Measurements from ENCODE around the gene NENF.

The NENF gene

GRCh38 chr1:212413902-212414327, 18.8 kb upstream of the NENF start:
- H4K91ac ChIP-seq (ENCODE audit: low read length) = no peak overlapping the region
- no peak overlapping the region for H2BK120ac ChIP-seq (ENCODE audit: low read depth, low read length)
- H3K4me2 ChIP-seq (ENCODE audit: low read length, poor library complexity, severe bottlenecking) = peak overlapping the region; percentile 74
- H3K23ac ChIP-seq (ENCODE audit: low read length in 2 of 2) = no peak overlapping the region
- DNase-seq = peak; percentile 23
- no peak overlapping the region for H2BK5ac ChIP-seq (ENCODE audit: low read depth, low read length, poor library complexity, severe bottlenecking)
- peaks cover 7% of the 10 kb centered on the region for H3K4me1 ChIP-seq (ENCODE audit: control insufficient read depth, insufficient read depth, low read depth, low read length)
- 17% methylated on average over 21 of the region's 21 CpGs for WGBS
- H3K4ac ChIP-seq (ENCODE audit: low read depth in 1 of 2, low read length in 2 of 2) = no peak overlapping the region
- no peak overlapping the region for H2BK15ac ChIP-seq (ENCODE audit: low read depth, poor library complexity, severe bottlenecking)
- no peak overlapping the region for H3K27ac ChIP-seq (ENCODE audit: low read length, poor library complexity, severe bottlenecking)
- H2AK5ac ChIP-seq (ENCODE audit: low read length, severe bottlenecking) = no peak overlapping the region
- no peak overlapping the region for H2BK12ac ChIP-seq (ENCODE audit: low read length in 2 of 2)
- no peaks in the 10 kb centered on the region for H3K27me3 ChIP-seq (ENCODE audit: control insufficient read depth in 1 of 2, insufficient read depth in 1 of 2, low read length in 2 of 2)
- peaks cover 9 to 25% of the 10 kb centered on the region in 2 experiments for H3K36me3 ChIP-seq (ENCODE audit: control insufficient read depth in 1 of 2, insufficient read depth in 2 of 2, low read depth in 1 of 2, low read length in 2 of 2)
- no peak overlapping the region for H3K14ac ChIP-seq (ENCODE audit: low read length in 2 of 2)
- H3K9ac ChIP-seq (ENCODE audit: low read length) = peak overlapping the region; percentile 77
- peak overlapping the region; percentile 93 to 96 for H3K4me3 ChIP-seq (ENCODE audit: insufficient read depth in 1 of 2, low read depth in 1 of 2, low read length in 2 of 2)
- H2AFZ ChIP-seq (ENCODE audit: low read depth, low read length) = peak overlapping the region; percentile 93
- peaks cover 25% of the 10 kb centered on the region for H3K79me1 ChIP-seq (replicated peaks; ENCODE audit: low read length, poor library complexity, severe bottlenecking)
- H4K8ac ChIP-seq (ENCODE audit: low read length) = no peak overlapping the region
- H3K9me3 ChIP-seq (ENCODE audit: control insufficient read depth, low read length) = no peaks in the 10 kb centered on the region
- H3K18ac ChIP-seq (ENCODE audit: low read depth in 1 of 2, low read length in 2 of 2) = no peak overlapping the region

- Histone ChIP-seq H3K4me3 (ENCODE audit: insufficient read depth in 1 of 2, low read depth in 1 of 2, low read length in 2 of 2) (peak within 1 kb of the TSS; percentile 93 to 96), H2BK15ac (ENCODE audit: low read depth, poor library complexity, severe bottlenecking) (no peak within 1 kb of the TSS), H2BK5ac (ENCODE audit: low read depth, low read length, poor library complexity, severe bottlenecking) (no peak within 1 kb of the TSS), H4K91ac (ENCODE audit: low read length) (peak within 1 kb of the TSS; percentile 15), H3K27me3 (ENCODE audit: control insufficient read depth in 1 of 2, insufficient read depth in 1 of 2, low read length in 2 of 2) (no peaks in the 10 kb centered on the region), H3K79me1 (replicated peaks; ENCODE audit: low read length, poor library complexity, severe bottlenecking) (peaks cover 25% of the 10 kb centered on the region), H4K8ac (ENCODE audit: low read length) (peak within 1 kb of the TSS; percentile 33), H2AFZ (ENCODE audit: low read depth, low read length) (peak within 1 kb of the TSS; percentile 93), H3K9me3 (ENCODE audit: control insufficient read depth, low read length) (no peaks in the 10 kb centered on the region), H3K4me1 (ENCODE audit: control insufficient read depth, insufficient read depth, low read depth, low read length) (peaks cover 7% of the 10 kb centered on the region), H2AK5ac (ENCODE audit: low read length, severe bottlenecking) (no peak within 1 kb of the TSS), H3K4ac (ENCODE audit: low read depth in 1 of 2, low read length in 2 of 2) (peak within 1 kb of the TSS; percentile 63 to 66), H3K27ac (ENCODE audit: low read length, poor library complexity, severe bottlenecking) (no peak within 1 kb of the TSS), H2BK12ac (ENCODE audit: low read length in 2 of 2) (peak within 1 kb of the TSS in 1 of 2 experiments; percentile 37), H2BK120ac (ENCODE audit: low read depth, low read length) (no peak within 1 kb of the TSS), H3K9ac (ENCODE audit: low read length) (peak within 1 kb of the TSS; percentile 77), H3K14ac (ENCODE audit: low read length in 2 of 2) (peak within 1 kb of the TSS in 1 of 2 experiments; percentile 53), H3K18ac (ENCODE audit: low read depth in 1 of 2, low read length in 2 of 2) (peak within 1 kb of the TSS; percentile 58 to 82), H3K4me2 (ENCODE audit: low read length, poor library complexity, severe bottlenecking) (peak within 1 kb of the TSS; percentile 74), H3K23ac (ENCODE audit: low read length in 2 of 2) (peak within 1 kb of the TSS in 1 of 2 experiments; percentile 77), H3K36me3 (ENCODE audit: control insufficient read depth in 1 of 2, insufficient read depth in 2 of 2, low read depth in 1 of 2, low read length in 2 of 2) (peaks cover 9 to 19% of the 10 kb centered on the region in 2 experiments)
- WGBS = under 1% methylated on average over 74 of the region's 74 CpGs
- peak; percentile 92 for DNase-seq
Measured at GRCh38 chr1:212414328-212415106, 18.2 kb upstream of the NENF start, which contains the start of gene PACC1. TSS of gene PACC1 (minus strand) at chr1:212414886. CDS start at chr1:212414757, 129 bp downstream.

GRCh38 chr1:212415107-212415841, 17.4 kb upstream of the NENF start:
- Histone ChIP-seq H3K9me3 (ENCODE audit: control insufficient read depth, low read length) (no peaks in the 10 kb centered on the region), H3K79me1 (replicated peaks; ENCODE audit: low read length, poor library complexity, severe bottlenecking) (peaks cover 24% of the 10 kb centered on the region), H3K4me2 (ENCODE audit: low read length, poor library complexity, severe bottlenecking) (peak overlapping the region; percentile 39), H3K4me1 (ENCODE audit: control insufficient read depth, insufficient read depth, low read depth, low read length) (peaks cover 7% of the 10 kb centered on the region), H2BK120ac (ENCODE audit: low read depth, low read length) (no peak overlapping the region), H3K4me3 (ENCODE audit: insufficient read depth in 1 of 2, low read depth in 1 of 2, low read length in 2 of 2) (peak overlapping the region in 1 of 2 experiments; percentile 93), H3K36me3 (ENCODE audit: control insufficient read depth in 1 of 2, insufficient read depth in 2 of 2, low read depth in 1 of 2, low read length in 2 of 2) (peaks cover 2 to 11% of the 10 kb centered on the region in 2 experiments), H3K9ac (ENCODE audit: low read length) (peak overlapping the region; percentile 77), H3K27ac (ENCODE audit: low read length, poor library complexity, severe bottlenecking) (no peak overlapping the region), H2BK12ac (ENCODE audit: low read length in 2 of 2) (peak overlapping the region in 1 of 2 experiments; percentile 7), H2AK5ac (ENCODE audit: low read length, severe bottlenecking) (no peak overlapping the region), H2BK15ac (ENCODE audit: low read depth, poor library complexity, severe bottlenecking) (no peak overlapping the region), H4K91ac (ENCODE audit: low read length) (peak overlapping the region; percentile 15), H4K8ac (ENCODE audit: low read length) (peak overlapping the region; percentile 33), H3K27me3 (ENCODE audit: control insufficient read depth in 1 of 2, insufficient read depth in 1 of 2, low read length in 2 of 2) (no peaks in the 10 kb centered on the region), H3K23ac (ENCODE audit: low read length in 2 of 2) (no peak overlapping the region), H3K14ac (ENCODE audit: low read length in 2 of 2) (peak overlapping the region in 1 of 2 experiments; percentile 53), H2AFZ (ENCODE audit: low read depth, low read length) (peak overlapping the region; percentile 72), H2BK5ac (ENCODE audit: low read depth, low read length, poor library complexity, severe bottlenecking) (no peak overlapping the region), H3K18ac (ENCODE audit: low read depth in 1 of 2, low read length in 2 of 2) (peak overlapping the region; percentile 37 to 58), H3K4ac (ENCODE audit: low read depth in 1 of 2, low read length in 2 of 2) (peak overlapping the region in 1 of 2 experiments; percentile 66)
- DNase-seq = no peak
- 92% methylated on average over 9 of the region's 13 CpGs for WGBS

GRCh38 chr1:212421165-212421564, 11.6 kb upstream of the NENF start:
- Histone ChIP-seq H3K4me2 (ENCODE audit: low read length, poor library complexity, severe bottlenecking) (no peak overlapping the region), H3K4me3 (ENCODE audit: insufficient read depth in 1 of 2, low read depth in 1 of 2, low read length in 2 of 2) (no peak overlapping the region), H3K4ac (ENCODE audit: low read depth in 1 of 2, low read length in 2 of 2) (no peak overlapping the region), H2AK5ac (ENCODE audit: low read length, severe bottlenecking) (no peak overlapping the region), H3K36me3 (ENCODE audit: control insufficient read depth in 1 of 2, insufficient read depth in 2 of 2, low read depth in 1 of 2, low read length in 2 of 2) (no peaks in the 10 kb centered on the region), H2BK15ac (ENCODE audit: low read depth, poor library complexity, severe bottlenecking) (no peak overlapping the region), H3K27ac (ENCODE audit: low read length, poor library complexity, severe bottlenecking) (no peak overlapping the region), H3K4me1 (ENCODE audit: control insufficient read depth, insufficient read depth, low read depth, low read length) (no peaks in the 10 kb centered on the region), H4K91ac (ENCODE audit: low read length) (no peak overlapping the region), H2BK120ac (ENCODE audit: low read depth, low read length) (no peak overlapping the region), H3K27me3 (ENCODE audit: control insufficient read depth in 1 of 2, insufficient read depth in 1 of 2, low read length in 2 of 2) (peaks cover 7 to 14% of the 10 kb centered on the region in 2 experiments), H3K14ac (ENCODE audit: low read length in 2 of 2) (no peak overlapping the region), H3K18ac (ENCODE audit: low read depth in 1 of 2, low read length in 2 of 2) (no peak overlapping the region), H3K79me1 (replicated peaks; ENCODE audit: low read length, poor library complexity, severe bottlenecking) (no peaks in the 10 kb centered on the region), H3K23ac (ENCODE audit: low read length in 2 of 2) (no peak overlapping the region), H2AFZ (ENCODE audit: low read depth, low read length) (no peak overlapping the region), H3K9ac (ENCODE audit: low read length) (no peak overlapping the region), H2BK5ac (ENCODE audit: low read depth, low read length, poor library complexity, severe bottlenecking) (no peak overlapping the region), H4K8ac (ENCODE audit: low read length) (no peak overlapping the region), H2BK12ac (ENCODE audit: low read length in 2 of 2) (no peak overlapping the region), H3K9me3 (ENCODE audit: control insufficient read depth, low read length) (no peaks in the 10 kb centered on the region)
- 84% methylated on average over 2 of the region's 2 CpGs for WGBS
- DNase-seq = no peak

Data from mesenchymal stem cell (in vitro differentiated cells and primary cell).